ENCODE data around the gene NDEL1.

DNA sequence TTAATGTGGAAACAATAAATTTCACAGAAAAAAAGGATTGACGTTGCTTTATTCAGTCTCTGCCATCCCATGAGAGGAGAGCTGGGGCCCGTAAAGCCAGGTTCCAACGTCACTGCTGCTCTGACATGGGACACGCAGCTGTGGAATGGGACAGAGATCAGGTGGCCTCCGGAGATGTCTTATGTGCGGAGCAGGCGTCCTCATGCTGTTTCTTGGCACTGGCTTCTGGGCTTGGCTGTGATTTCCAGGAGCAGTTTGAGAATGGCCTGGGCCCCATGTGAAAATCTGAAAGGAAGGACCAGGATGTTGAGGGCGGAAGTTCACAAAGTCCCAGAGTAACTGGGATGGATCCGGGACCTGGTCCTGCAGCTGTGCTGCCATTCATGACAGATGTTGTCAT lies 32.4 kb downstream of the NDEL1 start:
- TF ChIP-seq, protein P1, sequence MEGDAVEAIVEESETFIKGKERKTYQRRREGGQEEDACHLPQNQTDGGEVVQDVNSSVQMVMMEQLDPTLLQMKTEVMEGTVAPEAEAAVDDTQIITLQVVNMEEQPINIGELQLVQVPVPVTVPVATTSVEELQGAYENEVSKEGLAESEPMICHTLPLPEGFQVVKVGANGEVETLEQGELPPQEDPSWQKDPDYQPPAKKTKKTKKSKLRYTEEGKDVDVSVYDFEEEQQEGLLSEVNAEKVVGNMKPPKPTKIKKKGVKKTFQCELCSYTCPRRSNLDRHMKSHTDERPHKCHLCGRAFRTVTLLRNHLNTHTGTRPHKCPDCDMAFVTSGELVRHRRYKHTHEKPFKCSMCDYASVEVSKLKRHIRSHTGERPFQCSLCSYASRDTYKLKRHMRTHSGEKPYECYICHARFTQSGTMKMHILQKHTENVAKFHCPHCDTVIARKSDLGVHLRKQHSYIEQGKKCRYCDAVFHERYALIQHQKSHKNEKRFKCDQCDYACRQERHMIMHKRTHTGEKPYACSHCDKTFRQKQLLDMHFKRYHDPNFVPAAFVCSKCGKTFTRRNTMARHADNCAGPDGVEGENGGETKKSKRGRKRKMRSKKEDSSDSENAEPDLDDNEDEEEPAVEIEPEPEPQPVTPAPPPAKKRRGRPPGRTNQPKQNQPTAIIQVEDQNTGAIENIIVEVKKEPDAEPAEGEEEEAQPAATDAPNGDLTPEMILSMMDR (IDR thresholded peaks at IDR 0.05; ENCODE audit: low read length) = no peak
- TF ChIP-seq EZH2 (IDR thresholded peaks at IDR 0.05; ENCODE audit: borderline replicate concordance, low read length) = no peak
